H9 (cell line): ENCODE measurements around the gene GNAS. TPM values are rescaled to one million over a fixed set of nuclear protein-coding genes. Genes with fewer than 3 reads are reported as not detected.
A peak's percentile ranks its signal among the peaks of the same experiment; 100 is the strongest.

ENCODE experiments used
- DNase-seq: peaks from one replicate; pipeline ENCODE4 v3.0.0-alpha.2; 2017
- H2AFZ ChIP-seq: one replicate; pipeline ENCODE4 v1.6.1; 2013; ENCODE audit warnings: mild to moderate bottlenecking, low read length, control low read depth, moderate library complexity
- H2AK5ac ChIP-seq: 2 replicates; pipeline ENCODE4 v1.6.1; 2013; ENCODE audit warnings: low read length, control low read depth, mixed read lengths; ENCODE audit not compliant: insufficient read length
- H2BK120ac ChIP-seq: one replicate; pipeline ENCODE4 v1.6.1; 2013; ENCODE audit warnings: low read depth, mild to moderate bottlenecking, low read length, control low read depth, inconsistent platforms; ENCODE audit not compliant: poor library complexity, severe bottlenecking
- H2BK12ac ChIP-seq: 2 replicates; pipeline ENCODE4 v1.6.1; 2013; ENCODE audit warnings: low read length, control low read depth, mixed read lengths, low read depth; ENCODE audit not compliant: insufficient read length
- H2BK15ac ChIP-seq: 2 replicates; pipeline ENCODE4 v1.6.1; 2013; ENCODE audit warnings: low read depth, low read length, control low read depth
- H2BK20ac ChIP-seq: one replicate; pipeline ENCODE4 v1.6.1; 2013; ENCODE audit warnings: low read depth, mild to moderate bottlenecking, low read length, control low read depth, inconsistent platforms; ENCODE audit not compliant: poor library complexity, severe bottlenecking
- H2BK5ac ChIP-seq: 2 replicates; pipeline ENCODE4 v1.6.1; 2013; ENCODE audit warnings: low read length, control low read depth, mixed read lengths; ENCODE audit not compliant: insufficient read length
- H3K14ac ChIP-seq: 2 replicates; pipeline ENCODE4 v1.6.1; 2013; ENCODE audit warnings: low read length, control low read depth; ENCODE audit not compliant: insufficient read depth
- H3K18ac ChIP-seq: 2 replicates; pipeline ENCODE4 v1.6.1; 2013; ENCODE audit warnings: low read depth, mild to moderate bottlenecking, mixed read lengths, low read length, control low read depth; ENCODE audit not compliant: insufficient read length
- H3K23ac ChIP-seq: 2 replicates; pipeline ENCODE4 v1.6.1; 2013; ENCODE audit warnings: low read length, control low read depth, mixed read lengths, low read depth; ENCODE audit not compliant: insufficient read length
- H3K23me2 ChIP-seq: 2 replicates; pipeline ENCODE4 v1.6.1; 2013; ENCODE audit warnings: low read depth, mild to moderate bottlenecking, mixed read lengths, low read length, control low read depth; ENCODE audit not compliant: insufficient read length, poor library complexity, severe bottlenecking
- H3K27ac ChIP-seq: 2 replicates; pipeline ENCODE4 v1.5.1; 2013; ENCODE audit warnings: low read length, control low read depth, mixed read lengths, low read depth; ENCODE audit not compliant: insufficient read length
- H3K27me3 ChIP-seq: 2 replicates; pipeline ENCODE4 v1.6.1; 2013; ENCODE audit warnings: low read length, control low read depth, inconsistent platforms; ENCODE audit not compliant: insufficient read depth
- H3K4ac ChIP-seq: 2 replicates; pipeline ENCODE4 v1.6.1; 2013; ENCODE audit warnings: low read depth, mild to moderate bottlenecking, control low read depth, inconsistent platforms, low read length, moderate library complexity
- H3K4me1 ChIP-seq: 2 replicates; pipeline ENCODE4 v1.6.1; 2013; ENCODE audit warnings: low read length, control low read depth, inconsistent platforms; ENCODE audit not compliant: insufficient read depth
- H3K4me2 ChIP-seq: 2 replicates; pipeline ENCODE4 v1.6.1; 2013; ENCODE audit warnings: low read length, control low read depth, mixed read lengths; ENCODE audit not compliant: insufficient read length, insufficient read depth
- H3K56ac ChIP-seq: 2 replicates; pipeline ENCODE4 v1.6.1; 2013; ENCODE audit warnings: low read depth, mild to moderate bottlenecking, mixed read lengths, low read length, control low read depth; ENCODE audit not compliant: insufficient read length
- H3K79me1 ChIP-seq: 2 replicates; pipeline ENCODE4 v1.6.1; 2013; ENCODE audit warnings: low read depth, mild to moderate bottlenecking, moderate library complexity, low read length, control low read depth, inconsistent platforms; ENCODE audit not compliant: insufficient read depth, poor library complexity, severe bottlenecking
- H3K79me2 ChIP-seq: 2 replicates; pipeline ENCODE4 v1.6.1; 2013; ENCODE audit warnings: low read length, control low read depth, inconsistent platforms; ENCODE audit not compliant: insufficient read depth
- H3K9ac ChIP-seq: 2 replicates; pipeline ENCODE4 v1.6.1; 2013; ENCODE audit warnings: low read length, control low read depth, mixed read lengths; ENCODE audit not compliant: insufficient read length; ENCODE audit errors: extremely low read depth
- H3K9me3 ChIP-seq: one replicate; pipeline ENCODE4 v1.6.1; 2013; ENCODE audit warnings: low read depth, low read length, inconsistent platforms; ENCODE audit not compliant: control insufficient read depth
- H3T11ph ChIP-seq: one replicate; pipeline ENCODE4 v1.6.1; 2013; ENCODE audit warnings: mild to moderate bottlenecking, low read length, control low read depth, inconsistent platforms
- H4K20me1 ChIP-seq: one replicate; pipeline ENCODE4 v1.6.1; 2013; ENCODE audit not compliant: control insufficient read depth, insufficient read length, insufficient read depth
- H4K5ac ChIP-seq: 2 replicates; pipeline ENCODE4 v1.6.1; 2013; ENCODE audit warnings: low read depth, mild to moderate bottlenecking, mixed read lengths, low read length, control low read depth; ENCODE audit not compliant: insufficient read length
- H4K8ac ChIP-seq: replicated peaks from 2 replicates; pipeline ENCODE4 v1.6.1; 2013; ENCODE audit warnings: low read length, control low read depth, mixed read lengths, low read depth; ENCODE audit not compliant: insufficient read length
- H4K91ac ChIP-seq: 2 replicates; pipeline ENCODE4 v1.6.1; 2013; ENCODE audit warnings: low read depth, mild to moderate bottlenecking, moderate library complexity, mixed read lengths, low read length, control low read depth; ENCODE audit not compliant: insufficient read length
- H3K27ac Mint-ChIP-seq, 3 experiments: 2 replicates in 2 of 3; 3 replicates in 1 of 3; pipeline ENCODE4 v1.8.0; 2020 to 2021; ENCODE audit warnings: mixed read lengths in 3 of 3, mild to moderate bottlenecking in 1 of 3, moderate library complexity in 1 of 3
- H3K27me3 Mint-ChIP-seq: 2 replicates; pipeline ENCODE4 v1.8.0; 2021; ENCODE audit warnings: low read depth, mild to moderate bottlenecking, moderate library complexity, mixed read lengths
- H3K36me3 Mint-ChIP-seq, 3 experiments: 2 replicates in 2 of 3; 3 replicates in 1 of 3; pipeline ENCODE4 v1.8.0; 2020 to 2021; ENCODE audit warnings: low read depth in 3 of 3, mixed read lengths in 3 of 3; ENCODE audit not compliant: insufficient read depth in 1 of 3
- H3K4me1 Mint-ChIP-seq, 2 experiments: 2 replicates each; pipeline ENCODE4 v1.8.0; 2020; ENCODE audit warnings: mixed read lengths in 2 of 2
- H3K4me3 Mint-ChIP-seq, 2 experiments: 2 replicates in 1 of 2; 3 replicates in 1 of 2; pipeline ENCODE4 v1.8.0; 2020 to 2021; ENCODE audit warnings: mild to moderate bottlenecking in 2 of 2, mixed read lengths in 2 of 2, moderate library complexity in 1 of 2
- H3K9me3 Mint-ChIP-seq, 2 experiments: 2 replicates in 1 of 2; 3 replicates in 1 of 2; pipeline ENCODE4 v1.8.0; 2020; ENCODE audit warnings: mild to moderate bottlenecking in 2 of 2, mixed read lengths in 2 of 2, moderate library complexity in 1 of 2
- WGBS: extraction: QIAGEN DNeasy Blood & Tissue Kit; methylation state at CpG from one replicate; pipeline ENCODE4 v1.1.7; 2013; ENCODE audit warnings: missing lambda C conversion rate, low lambda C conversion rate, mixed read lengths; ENCODE audit not compliant: insufficient read length; ENCODE audit errors: extremely low coverage; 5-methylcytosine and 5-hydroxymethylcytosine counted together
- total RNA-seq: library from RNA; stranded (reverse); gene quantifications from 2 replicates; pipeline ENCODE4 v1.2.1, GENCODE V29; 2021
- TF ChIP-seq, protein P1 (sequence below): fragments of 200-600 bp; sonication (generic); conservative IDR thresholded peaks from 3 replicates; pipeline ENCODE4 v1.8.0; 2021; ENCODE audit warnings: antibody characterized with exemption, mild to moderate bottlenecking

GNAS gene
- total RNA-seq, 1 experiment from 2014 or later: 920 TPM

DNA sequence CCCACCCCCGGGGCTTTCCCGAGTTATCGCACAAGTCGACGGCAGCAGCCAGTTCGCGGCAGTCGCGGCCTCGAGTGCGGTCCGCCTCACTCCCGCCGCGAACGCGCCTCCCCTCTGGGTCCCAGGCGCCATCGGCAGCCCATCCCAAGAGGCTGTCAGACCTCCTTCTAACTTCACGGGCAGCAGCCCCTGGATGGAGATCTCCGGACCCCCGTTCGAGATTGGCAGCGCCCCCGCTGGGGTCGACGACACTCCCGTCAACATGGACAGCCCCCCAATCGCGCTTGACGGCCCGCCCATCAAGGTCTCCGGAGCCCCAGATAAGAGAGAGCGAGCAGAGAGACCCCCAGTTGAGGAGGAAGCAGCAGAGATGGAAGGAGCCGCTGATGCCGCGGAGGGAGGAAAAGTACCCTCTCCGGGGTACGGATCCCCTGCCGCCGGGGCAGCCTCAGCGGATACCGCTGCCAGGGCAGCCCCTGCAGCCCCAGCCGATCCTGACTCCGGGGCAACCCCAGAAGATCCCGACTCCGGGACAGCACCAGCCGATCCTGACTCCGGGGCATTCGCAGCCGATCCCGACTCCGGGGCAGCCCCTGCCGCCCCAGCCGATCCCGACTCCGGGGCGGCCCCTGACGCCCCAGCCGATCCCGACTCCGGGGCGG, 1.6 kb downstream of the GNAS start:
- no peak overlapping the region for H4K5ac ChIP-seq
- Mint-ChIP-seq H3K4me3 (peak overlapping the region; percentile 53 to 83), H3K36me3 (peaks cover 13 to 32% (median 21%) of the 10 kb centered on the region in 3 experiments), H3K4me1 (peaks cover 37 to 49% of the 10 kb centered on the region in 2 experiments), H3K27me3 (peaks cover 85% of the 10 kb centered on the region), H3K27ac (no peak overlapping the region), H3K9me3 (peaks cover 14 to 19% of the 10 kb centered on the region in 2 experiments)
- no peak overlapping the region for H3T11ph ChIP-seq
- H3K9me3 ChIP-seq: no peaks in the 10 kb centered on the region
- H3K23me2 ChIP-seq: peaks cover 33% of the 10 kb centered on the region
- peaks cover 2% of the 10 kb centered on the region; the same call in 1 of the 2 replicates for H3K4me1 ChIP-seq
- peaks cover 35% of the 10 kb centered on the region; the same call in 1 of the 2 replicates for H3K27me3 ChIP-seq
- DNase-seq: no peak
- TF ChIP-seq, protein P1, sequence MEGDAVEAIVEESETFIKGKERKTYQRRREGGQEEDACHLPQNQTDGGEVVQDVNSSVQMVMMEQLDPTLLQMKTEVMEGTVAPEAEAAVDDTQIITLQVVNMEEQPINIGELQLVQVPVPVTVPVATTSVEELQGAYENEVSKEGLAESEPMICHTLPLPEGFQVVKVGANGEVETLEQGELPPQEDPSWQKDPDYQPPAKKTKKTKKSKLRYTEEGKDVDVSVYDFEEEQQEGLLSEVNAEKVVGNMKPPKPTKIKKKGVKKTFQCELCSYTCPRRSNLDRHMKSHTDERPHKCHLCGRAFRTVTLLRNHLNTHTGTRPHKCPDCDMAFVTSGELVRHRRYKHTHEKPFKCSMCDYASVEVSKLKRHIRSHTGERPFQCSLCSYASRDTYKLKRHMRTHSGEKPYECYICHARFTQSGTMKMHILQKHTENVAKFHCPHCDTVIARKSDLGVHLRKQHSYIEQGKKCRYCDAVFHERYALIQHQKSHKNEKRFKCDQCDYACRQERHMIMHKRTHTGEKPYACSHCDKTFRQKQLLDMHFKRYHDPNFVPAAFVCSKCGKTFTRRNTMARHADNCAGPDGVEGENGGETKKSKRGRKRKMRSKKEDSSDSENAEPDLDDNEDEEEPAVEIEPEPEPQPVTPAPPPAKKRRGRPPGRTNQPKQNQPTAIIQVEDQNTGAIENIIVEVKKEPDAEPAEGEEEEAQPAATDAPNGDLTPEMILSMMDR: no peak
- H3K4ac ChIP-seq: no peak overlapping the region
- H3K9ac ChIP-seq: no peak overlapping the region
- H2BK15ac ChIP-seq: no peak overlapping the region
- H3K14ac ChIP-seq: no peak overlapping the region
- no peaks in the 10 kb centered on the region for H4K20me1 ChIP-seq
- no peak overlapping the region for H2AK5ac ChIP-seq
- H4K91ac ChIP-seq: no peak overlapping the region
- no peaks in the 10 kb centered on the region for H3K79me1 ChIP-seq
- H2BK120ac ChIP-seq: no peak overlapping the region
- no peak overlapping the region for H3K27ac ChIP-seq
- H2BK20ac ChIP-seq: no peak overlapping the region
- H2BK5ac ChIP-seq: no peak overlapping the region
- no peak overlapping the region for H3K56ac ChIP-seq
- no peak overlapping the region for H3K18ac ChIP-seq
- no peak overlapping the region for H2AFZ ChIP-seq
- peaks cover 12% of the 10 kb centered on the region; the same call in 1 of the 2 replicates for H3K79me2 ChIP-seq
- no peak overlapping the region for H2BK12ac ChIP-seq
- peak overlapping the region; percentile 54 for H3K4me2 ChIP-seq
- no CpG with 5 or more reads among the region's 63 CpGs for WGBS
- H4K8ac ChIP-seq: no peak overlapping the region
- H3K23ac ChIP-seq: no peak overlapping the region
